SH-SY5Y (cell line): ENCODE results near the gene GPR18.

Experiments used
- GATA2 ChIP-seq: IDR thresholded peaks from 2 replicates; pipeline ENCODE4 v1.6.1; 2011; ENCODE audit warnings: mild to moderate bottlenecking, low read depth, low read length
- GATA3 ChIP-seq: IDR thresholded peaks from 2 replicates; pipeline ENCODE4 v1.6.1; 2011; ENCODE audit warnings: low read depth, mild to moderate bottlenecking, low read length, moderate library complexity

The GPR18 gene

GRCh38 chr13:99282264-99283231 is 24.4 kb upstream of the GPR18 start:
- no peak for TF ChIP-seq GATA3
- TF ChIP-seq GATA2, result no peak

- TF ChIP-seq GATA2, result no peak
- no peak for TF ChIP-seq GATA3
These were observed 23.7 kb upstream of the GPR18 start for GRCh38 chr13:99281811-99282263.

- no peak for TF ChIP-seq GATA3
- TF ChIP-seq GATA2, result no peak
These were observed 22.0 kb upstream of the GPR18 start for GRCh38 chr13:99280166-99280565.

- TF ChIP-seq GATA3 (no peak), GATA2 (no peak)
These were observed 21.5 kb upstream of the GPR18 start for GRCh38 chr13:99279637-99280036.

- no peak for TF ChIP-seq GATA2
- TF ChIP-seq GATA3, result no peak
These were observed 20.7 kb upstream of the GPR18 start for GRCh38 chr13:99278843-99279242.

GRCh38 chr13:99278200-99278599 is 20.0 kb upstream of the GPR18 start:
- no peak for TF ChIP-seq GATA3
- TF ChIP-seq GATA2, result no peak

- TF ChIP-seq GATA3 (no peak), GATA2 (no peak)
These were observed 19.4 kb upstream of the GPR18 start for GRCh38 chr13:99277629-99278028.

- no peak for TF ChIP-seq GATA3
These were observed 18.5 kb upstream of the GPR18 start for GRCh38 chr13:99276706-99277105.

- TF ChIP-seq GATA3, result no peak
- no peak for TF ChIP-seq GATA2
These were observed 16.9 kb upstream of the GPR18 start for GRCh38 chr13:99275093-99275469.

GRCh38 chr13:99273128-99273527 is 14.9 kb upstream of the GPR18 start:
- TF ChIP-seq GATA3, result no peak
- TF ChIP-seq GATA2, result no peak

GRCh38 chr13:99272481-99272880 is 14.3 kb upstream of the GPR18 start:
- TF ChIP-seq GATA2 (no peak), GATA3 (no peak)

- TF ChIP-seq GATA2 (no peak), GATA3 (no peak)
These were observed 13.1 kb upstream of the GPR18 start for GRCh38 chr13:99271249-99271648.

- no peak for TF ChIP-seq GATA3
- TF ChIP-seq GATA2, result no peak
These were observed 12.3 kb upstream of the GPR18 start for GRCh38 chr13:99270518-99270917.

- TF ChIP-seq GATA2 (no peak), GATA3 (no peak)
These were observed 11.6 kb upstream of the GPR18 start for GRCh38 chr13:99269627-99270241.

GRCh38 chr13:99268822-99269221 is 10.6 kb upstream of the GPR18 start:
- no peak for TF ChIP-seq GATA2
- TF ChIP-seq GATA3, result no peak
